MM.1S (cell line): ENCODE measurements around the gene SYTL4.

ENCODE experiments used
- EZH2 ChIP-seq: fragments of 300-600 bp; sonication (generic); optimal IDR thresholded peaks from 2 replicates; pipeline ENCODE3; 2017; ENCODE audit warnings: low read depth, mild to moderate bottlenecking, antibody characterized with exemption, low read length, mixed read lengths
- TF ChIP-seq, protein P1 (sequence below): fragments of 300-600 bp; sonication (generic); IDR thresholded peaks from 2 replicates; pipeline ENCODE4 v1.5.1; 2016; ENCODE audit warnings: antibody characterized with exemption, low read length, mixed read lengths

- TF ChIP-seq, protein P1, sequence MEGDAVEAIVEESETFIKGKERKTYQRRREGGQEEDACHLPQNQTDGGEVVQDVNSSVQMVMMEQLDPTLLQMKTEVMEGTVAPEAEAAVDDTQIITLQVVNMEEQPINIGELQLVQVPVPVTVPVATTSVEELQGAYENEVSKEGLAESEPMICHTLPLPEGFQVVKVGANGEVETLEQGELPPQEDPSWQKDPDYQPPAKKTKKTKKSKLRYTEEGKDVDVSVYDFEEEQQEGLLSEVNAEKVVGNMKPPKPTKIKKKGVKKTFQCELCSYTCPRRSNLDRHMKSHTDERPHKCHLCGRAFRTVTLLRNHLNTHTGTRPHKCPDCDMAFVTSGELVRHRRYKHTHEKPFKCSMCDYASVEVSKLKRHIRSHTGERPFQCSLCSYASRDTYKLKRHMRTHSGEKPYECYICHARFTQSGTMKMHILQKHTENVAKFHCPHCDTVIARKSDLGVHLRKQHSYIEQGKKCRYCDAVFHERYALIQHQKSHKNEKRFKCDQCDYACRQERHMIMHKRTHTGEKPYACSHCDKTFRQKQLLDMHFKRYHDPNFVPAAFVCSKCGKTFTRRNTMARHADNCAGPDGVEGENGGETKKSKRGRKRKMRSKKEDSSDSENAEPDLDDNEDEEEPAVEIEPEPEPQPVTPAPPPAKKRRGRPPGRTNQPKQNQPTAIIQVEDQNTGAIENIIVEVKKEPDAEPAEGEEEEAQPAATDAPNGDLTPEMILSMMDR = no peak
- no peak for TF ChIP-seq EZH2
These were observed 11.6 kb downstream of the SYTL4 start for GRCh38 chrX:100720301-100720700.
